Activated gamma-delta T cell treated with Interleukin-2 at 50 U/mL for 16 hours (primary cell): ENCODE data around the gene IGFN1.
A peak's percentile ranks its signal among the peaks of the same experiment; 100 is the strongest.

Experiments
- DNase-seq: peaks from one replicate; pipeline ENCODE4 v3.0.0-alpha.2; 2020

IGFN1 gene

GRCh38 chr1:201163707-201164106 lies 26.9 kb upstream of the IGFN1 start:
- DNase-seq: no peak

- no peak for DNase-seq
Measured at GRCh38 chr1:201164645-201165044, 26.0 kb upstream of the IGFN1 start.

- DNase-seq: no peak
Measured at GRCh38 chr1:201167041-201167991, 23.3 kb upstream of the IGFN1 start.

- DNase-seq: no peak
Measured at GRCh38 chr1:201169203-201169602, 21.4 kb upstream of the IGFN1 start.

GRCh38 chr1:201169971-201170532 lies 20.6 kb upstream of the IGFN1 start:
- no peak for DNase-seq

- peak; percentile 57 for DNase-seq
Measured at GRCh38 chr1:201170533-201171062, 20.0 kb upstream of the IGFN1 start.

- DNase-seq: peak; percentile 10
Measured at GRCh38 chr1:201171063-201172036, 19.3 kb upstream of the IGFN1 start.

- no peak for DNase-seq
Measured at GRCh38 chr1:201172326-201172725, 18.3 kb upstream of the IGFN1 start.

- DNase-seq: no peak
Measured at GRCh38 chr1:201172999-201173610, 17.5 kb upstream of the IGFN1 start.

GRCh38 chr1:201173736-201174135 lies 16.9 kb upstream of the IGFN1 start:
- no peak for DNase-seq

GRCh38 chr1:201175820-201176500 lies 14.7 kb upstream of the IGFN1 start:
- DNase-seq: no peak

- no peak for DNase-seq
Measured at GRCh38 chr1:201176940-201177339, 13.7 kb upstream of the IGFN1 start.

GRCh38 chr1:201178718-201179117 lies 11.9 kb upstream of the IGFN1 start:
- DNase-seq: no peak

GRCh38 chr1:201180141-201180540 lies 10.5 kb upstream of the IGFN1 start:
- DNase-seq: no peak

GRCh38 chr1:201180901-201181300 lies 9.7 kb upstream of the IGFN1 start:
- no peak for DNase-seq

GRCh38 chr1:201181323-201181722 lies 9.3 kb upstream of the IGFN1 start:
- no peak for DNase-seq

- no peak for DNase-seq
Measured at GRCh38 chr1:201181726-201182125, 8.9 kb upstream of the IGFN1 start.

GRCh38 chr1:201183209-201183608 lies 7.4 kb upstream of the IGFN1 start:
- DNase-seq: no peak

GRCh38 chr1:201183753-201184152 lies 6.9 kb upstream of the IGFN1 start:
- no peak for DNase-seq

- DNase-seq: no peak
Measured at GRCh38 chr1:201184307-201185122, 6.1 kb upstream of the IGFN1 start.

GRCh38 chr1:201185123-201185453 lies 5.5 kb upstream of the IGFN1 start:
- DNase-seq: no peak
